Activated CD8-positive, alpha-beta memory T cell treated with anti-CD3 and anti-CD28 coated beads, Interleukin-2, amount 50 U/mL, for 48 hours (primary cell): ENCODE results near the gene NR6A1.
A peak's percentile ranks its signal among the peaks of the same experiment; 100 is the strongest.

Source experiments
- DNase-seq: peaks from one replicate; pipeline ENCODE4 v3.0.0-alpha.2; 2020

NR6A1 gene

GRCh38 chr9:124680714-124681390 is 90.3 kb downstream of the NR6A1 start:
- no peak for DNase-seq

GRCh38 chr9:124680049-124680448 is 91.1 kb downstream of the NR6A1 start:
- no peak for DNase-seq

GRCh38 chr9:124676159-124676551 is 95.0 kb downstream of the NR6A1 start:
- DNase-seq = no peak

GRCh38 chr9:124675261-124676158 is 95.6 kb downstream of the NR6A1 start:
- no peak for DNase-seq

- DNase-seq = no peak
Measured at GRCh38 chr9:124674651-124675050, 96.5 kb downstream of the NR6A1 start.

GRCh38 chr9:124673063-124673462 is 98.0 kb downstream of the NR6A1 start:
- no peak for DNase-seq

- DNase-seq = no peak
Measured at GRCh38 chr9:124671861-124672260, 99.2 kb downstream of the NR6A1 start.

GRCh38 chr9:124666642-124667041 is 104.5 kb downstream of the NR6A1 start:
- no peak for DNase-seq

GRCh38 chr9:124665391-124666058 is 105.6 kb downstream of the NR6A1 start:
- no peak for DNase-seq

GRCh38 chr9:124664143-124664542 is 107.0 kb downstream of the NR6A1 start:
- no peak for DNase-seq

GRCh38 chr9:124663046-124663961 is 107.8 kb downstream of the NR6A1 start:
- DNase-seq = no peak

- no peak for DNase-seq
Measured at GRCh38 chr9:124662561-124662960, 108.5 kb downstream of the NR6A1 start.

GRCh38 chr9:124661271-124661670 is 109.8 kb downstream of the NR6A1 start:
- DNase-seq = no peak

- peak; percentile 52 for DNase-seq
Measured at GRCh38 chr9:124660341-124660801, 110.7 kb downstream of the NR6A1 start.

GRCh38 chr9:124659099-124659659 is 111.9 kb downstream of the NR6A1 start:
- peak; percentile 68 for DNase-seq

GRCh38 chr9:124658165-124659017 is 112.7 kb downstream of the NR6A1 start:
- DNase-seq = peak; percentile 60

- no peak for DNase-seq
Measured at GRCh38 chr9:124657516-124657915, 113.6 kb downstream of the NR6A1 start.

- DNase-seq = no peak
Measured at GRCh38 chr9:124654431-124654830, 116.7 kb downstream of the NR6A1 start.

- DNase-seq = no peak
Measured at GRCh38 chr9:124652615-124653393, 118.3 kb downstream of the NR6A1 start.

GRCh38 chr9:124652203-124652602 is 118.9 kb downstream of the NR6A1 start:
- DNase-seq = no peak
